CD14-positive monocyte (primary cell): ENCODE measurements around the gene CARMIL1. TPM values are rescaled to one million over a fixed set of nuclear protein-coding genes. Genes with fewer than 3 reads are reported as not detected.

Experiments
- DNase-seq, 3 donors: peaks; one replicate each; pipeline ENCODE4 v3.0.0-alpha.2; 2011 to 2022
- H2AFZ ChIP-seq: 2 replicates; pipeline ENCODE4 v1.6.0; 2012; ENCODE audit warnings: mild to moderate bottlenecking, low read depth, low read length, inconsistent platforms; ENCODE audit not compliant: insufficient read depth, poor library complexity, severe bottlenecking
- H3K27ac ChIP-seq, 2 donors: 1 replicate in 1 of 2; 2 replicates in 1 of 2; pipeline ENCODE4 v1.5.1; 2012 to 2013; ENCODE audit warnings: low read length in 2 of 2, control low read depth in 1 of 2, inconsistent platforms in 1 of 2, low read depth in 1 of 2, mild to moderate bottlenecking in 1 of 2
- H3K27me3 ChIP-seq, 2 donors: one replicate each; pipeline versions ENCODE4 v1.6.0 to v1.6.1; 2011 to 2013; ENCODE audit warnings: low read length in 2 of 2; ENCODE audit not compliant: control insufficient read depth in 2 of 2, insufficient read depth in 2 of 2
- H3K36me3 ChIP-seq, 2 donors: replicated peaks in 1 of 2; 1 replicate in 1 of 2; 2 replicates in 1 of 2; pipeline versions ENCODE4 v1.5.1 to v1.6.1; 2012 to 2013; ENCODE audit warnings: low read length in 2 of 2, control low read depth in 1 of 2, inconsistent platforms in 1 of 2, mild to moderate bottlenecking in 1 of 2; ENCODE audit not compliant: insufficient read depth in 2 of 2, control insufficient read depth in 1 of 2
- H3K4me1 ChIP-seq, 2 donors: 1 replicate in 1 of 2; 2 replicates in 1 of 2; pipeline versions ENCODE4 v1.5.1 to v1.6.1; 2012 to 2013; ENCODE audit warnings: low read length in 2 of 2, control low read depth in 1 of 2, inconsistent platforms in 1 of 2, mild to moderate bottlenecking in 1 of 2, moderate library complexity in 1 of 2; ENCODE audit not compliant: insufficient read depth in 2 of 2, control insufficient read depth in 1 of 2
- H3K4me2 ChIP-seq: replicated peaks from 2 replicates; pipeline ENCODE3; 2012; ENCODE audit warnings: low read length, moderate library complexity, mild to moderate bottlenecking; ENCODE audit not compliant: poor library complexity, severe bottlenecking; ENCODE audit errors: extremely low read depth
- H3K4me3 ChIP-seq, 3 experiments: fragments of 200-600 bp in 1 of 3; sonication (generic) in 1 of 3; replicated peaks in 1 of 3; 1 replicate in 2 of 3; 2 replicates in 1 of 3; pipeline ENCODE4 v1.5.1; 2011 to 2013; ENCODE audit warnings: low read length in 3 of 3, mild to moderate bottlenecking in 3 of 3, control low read depth in 2 of 3, low read depth in 2 of 3, inconsistent platforms in 1 of 3, moderate library complexity in 1 of 3
- H3K79me2 ChIP-seq: 2 replicates; pipeline ENCODE4 v1.6.0; 2012; ENCODE audit warnings: mild to moderate bottlenecking, control low read depth, inconsistent platforms, low read length, moderate library complexity; ENCODE audit not compliant: insufficient read depth
- H3K9ac ChIP-seq: 2 replicates; pipeline ENCODE4 v1.6.0; 2017; ENCODE audit warnings: low read length, mild to moderate bottlenecking; ENCODE audit not compliant: insufficient read depth, poor library complexity, severe bottlenecking
- H3K9me3 ChIP-seq, 2 donors: replicated peaks in 1 of 2; 1 replicate in 1 of 2; 2 replicates in 1 of 2; pipeline versions ENCODE4 v1.5.1 to v1.6.1; 2012 to 2013; ENCODE audit warnings: low read length in 2 of 2, control low read depth in 1 of 2; ENCODE audit not compliant: control insufficient read depth in 1 of 2, insufficient read depth in 1 of 2
- H4K20me1 ChIP-seq: 2 replicates; pipeline ENCODE4 v1.6.0; 2012; ENCODE audit warnings: mild to moderate bottlenecking, low read length, control low read depth, moderate library complexity; ENCODE audit not compliant: insufficient read depth
- H3K27ac Mint-ChIP-seq, 7 donors: one replicate each; pipeline ENCODE4 v1.8.0; 2020; ENCODE audit warnings: mild to moderate bottlenecking in 7 of 7, mixed read lengths in 7 of 7, moderate library complexity in 6 of 7, inconsistent platforms in 2 of 7
- H3K27me3 Mint-ChIP-seq, 3 donors: one replicate each; pipeline ENCODE4 v1.8.0; 2021 to 2022; ENCODE audit warnings: low read depth in 3 of 3, mild to moderate bottlenecking in 3 of 3, mixed read lengths in 3 of 3, moderate library complexity in 3 of 3, inconsistent platforms in 1 of 3
- H3K36me3 Mint-ChIP-seq, 2 donors: one replicate each; pipeline ENCODE4 v1.8.0; 2020; ENCODE audit warnings: mixed read lengths in 2 of 2, inconsistent platforms in 1 of 2, mild to moderate bottlenecking in 1 of 2
- H3K4me1 Mint-ChIP-seq: one replicate; pipeline ENCODE4 v1.8.0; 2020; ENCODE audit warnings: mild to moderate bottlenecking, mixed read lengths
- H3K4me3 Mint-ChIP-seq, 2 donors: one replicate each; pipeline ENCODE4 v1.8.0; 2020; ENCODE audit warnings: mild to moderate bottlenecking in 2 of 2, mixed read lengths in 2 of 2, moderate library complexity in 1 of 2
- H3K9me3 Mint-ChIP-seq, 7 donors: one replicate each; pipeline ENCODE4 v1.8.0; 2020 to 2022; ENCODE audit warnings: mixed read lengths in 7 of 7, mild to moderate bottlenecking in 6 of 7, moderate library complexity in 6 of 7, inconsistent platforms in 2 of 7
- CTCF ChIP-seq: fragments of 200-600 bp; IDR thresholded peaks from one replicate; pipeline ENCODE4 v1.8.0; 2022; ENCODE audit warnings: antibody characterized with exemption, mild to moderate bottlenecking
- WGBS: methylation state at CpG from one replicate; pipeline ENCODE4 v1.1.5; 2013; ENCODE audit warnings: missing lambda C conversion rate; ENCODE audit not compliant: insufficient coverage; 5-methylcytosine and 5-hydroxymethylcytosine counted together
- intact Hi-C, 2 donors: fragments of 100-400 bp; cut with micrococcal nuclease; formaldehyde crosslinking; loops; one replicate each; pipeline versions ENCODE4 v1.15.0 to v1.15.1; 2023
- polyA plus RNA-seq, 3 donors: library from polyadenylated mRNA; depleted of rRNA in 1 of 3; unstranded in 2 of 3; stranded (reverse) in 1 of 3; fragments of 300-500 nt in 2 of 3; fragments of >200 nt in 1 of 3; fragmentation: Illumina TruSeq in 2 of 3; gene quantifications; 1 replicate in 2 of 3; 2 replicates in 1 of 3; pipeline ENCODE4 v1.2.3, GENCODE V29; 2012 to 2021

CARMIL1 gene
- polyA plus RNA-seq, 3 donors, result 0.30 to 0.49 (median 0.41) TPM

- Histone ChIP-seq H3K79me2 (no peaks in the 10 kb centered on the region), H3K27me3 (no peaks in the 10 kb centered on the region), H2AFZ (no peak overlapping the region), H3K9ac (no peak overlapping the region), H3K9me3 (no peaks in the 10 kb centered on the region), H4K20me1 (no peaks in the 10 kb centered on the region), H3K27ac (no peak overlapping the region), H3K4me3 (no peak overlapping the region), H3K4me1 (no peaks in the 10 kb centered on the region), H3K4me2 (no peak overlapping the region), H3K36me3 (peaks cover 0 to 2% of the 10 kb centered on the region in 2 donors)
- no peak overlapping the region for H3K27ac Mint-ChIP-seq
- WGBS, result no CpG with 5 or more reads among the region's 5 CpGs
- no peak overlapping the region for H3K4me3 Mint-ChIP-seq
- TF ChIP-seq CTCF, result no peak
- peaks cover 8% of the 10 kb centered on the region for H3K4me1 Mint-ChIP-seq
- H3K27me3 Mint-ChIP-seq, result peaks cover 0 to 2% (median 1%) of the 10 kb centered on the region in 3 donors
- peaks cover 2 to 7% of the 10 kb centered on the region in 2 donors for H3K36me3 Mint-ChIP-seq
- no peaks in the 10 kb centered on the region for H3K9me3 Mint-ChIP-seq
- intact Hi-C loops, result no loop called here
- no peak for DNase-seq
These were observed 75.1 kb downstream of the CARMIL1 start for GRCh38 chr6:25354078-25354932.

GRCh38 chr6:25359191-25359861, 80.2 kb downstream of the CARMIL1 start:
- H3K9me3 Mint-ChIP-seq, result no peaks in the 10 kb centered on the region
- Histone ChIP-seq H4K20me1 (no peaks in the 10 kb centered on the region), H3K9me3 (no peaks in the 10 kb centered on the region), H3K9ac (no peak overlapping the region), H3K36me3 (no peaks in the 10 kb centered on the region), H3K4me3 (no peak overlapping the region), H3K79me2 (no peaks in the 10 kb centered on the region), H3K27ac (no peak overlapping the region), H2AFZ (no peak overlapping the region), H3K27me3 (no peaks in the 10 kb centered on the region), H3K4me2 (no peak overlapping the region), H3K4me1 (peaks cover 16 to 17% of the 10 kb centered on the region in 2 donors)
- no peak overlapping the region for H3K4me3 Mint-ChIP-seq
- peak overlapping the region in 1 of 7 donors; percentile 60 for H3K27ac Mint-ChIP-seq
- DNase-seq, result no peak
- TF ChIP-seq CTCF, result no peak
- 85% methylated on average over 5 of the region's 6 CpGs for WGBS
- peaks cover 0 to 1% (median 0%) of the 10 kb centered on the region in 3 donors for H3K27me3 Mint-ChIP-seq
- H3K4me1 Mint-ChIP-seq, result peaks cover 22% of the 10 kb centered on the region
- intact Hi-C loops, result no loop called here
- H3K36me3 Mint-ChIP-seq, result peaks cover 2 to 5% of the 10 kb centered on the region in 2 donors
